Brain microvascular endothelial cell (primary cell): ENCODE measurements around the gene ARHGAP15.

ENCODE experiments used
- DNase-seq: peaks from one replicate; pipeline ENCODE4 v3.0.0-alpha.2; 2020
- H3K27ac ChIP-seq: fragments of 250-450 bp; sonication (Bioruptor Pico); 2 replicates; pipeline ENCODE4 v1.5.1; 2020; ENCODE audit warnings: mild to moderate bottlenecking, moderate library complexity
- H3K27me3 ChIP-seq: fragments of 250-450 bp; sonication (Bioruptor Pico); replicated peaks from 2 replicates; pipeline ENCODE4 v1.5.1; 2020; ENCODE audit warnings: mild to moderate bottlenecking
- H3K36me3 ChIP-seq: fragments of 250-450 bp; sonication (Bioruptor Pico); replicated peaks from 2 replicates; pipeline ENCODE4 v1.5.1; 2020; ENCODE audit warnings: mild to moderate bottlenecking
- H3K4me3 ChIP-seq: 2 replicates; pipeline ENCODE4 v1.5.1; 2011; ENCODE audit warnings: low read depth, mild to moderate bottlenecking, control low read depth, low read length, moderate library complexity
- in situ Hi-C: cut with HindIII; loops from 2 replicates; pipeline ENCODE4 v1.10.0; 2017; ENCODE audit warnings: low sequenced_read_pairs, low pct_ligation_motif_present
- TF ChIP-seq, protein P1 (sequence below): IDR thresholded peaks from 2 replicates; pipeline ENCODE4 v1.5.1; 2011; ENCODE audit warnings: low read depth, mild to moderate bottlenecking, moderate library complexity, low read length, control low read depth, inconsistent platforms; ENCODE audit errors: missing control alignments

The ARHGAP15 gene

GRCh38 chr2:143481733-143482132 lies 352.5 kb downstream of the ARHGAP15 start:
- in situ Hi-C loops = no loop called here
- TF ChIP-seq, protein P1, sequence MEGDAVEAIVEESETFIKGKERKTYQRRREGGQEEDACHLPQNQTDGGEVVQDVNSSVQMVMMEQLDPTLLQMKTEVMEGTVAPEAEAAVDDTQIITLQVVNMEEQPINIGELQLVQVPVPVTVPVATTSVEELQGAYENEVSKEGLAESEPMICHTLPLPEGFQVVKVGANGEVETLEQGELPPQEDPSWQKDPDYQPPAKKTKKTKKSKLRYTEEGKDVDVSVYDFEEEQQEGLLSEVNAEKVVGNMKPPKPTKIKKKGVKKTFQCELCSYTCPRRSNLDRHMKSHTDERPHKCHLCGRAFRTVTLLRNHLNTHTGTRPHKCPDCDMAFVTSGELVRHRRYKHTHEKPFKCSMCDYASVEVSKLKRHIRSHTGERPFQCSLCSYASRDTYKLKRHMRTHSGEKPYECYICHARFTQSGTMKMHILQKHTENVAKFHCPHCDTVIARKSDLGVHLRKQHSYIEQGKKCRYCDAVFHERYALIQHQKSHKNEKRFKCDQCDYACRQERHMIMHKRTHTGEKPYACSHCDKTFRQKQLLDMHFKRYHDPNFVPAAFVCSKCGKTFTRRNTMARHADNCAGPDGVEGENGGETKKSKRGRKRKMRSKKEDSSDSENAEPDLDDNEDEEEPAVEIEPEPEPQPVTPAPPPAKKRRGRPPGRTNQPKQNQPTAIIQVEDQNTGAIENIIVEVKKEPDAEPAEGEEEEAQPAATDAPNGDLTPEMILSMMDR = no peak

DNA sequence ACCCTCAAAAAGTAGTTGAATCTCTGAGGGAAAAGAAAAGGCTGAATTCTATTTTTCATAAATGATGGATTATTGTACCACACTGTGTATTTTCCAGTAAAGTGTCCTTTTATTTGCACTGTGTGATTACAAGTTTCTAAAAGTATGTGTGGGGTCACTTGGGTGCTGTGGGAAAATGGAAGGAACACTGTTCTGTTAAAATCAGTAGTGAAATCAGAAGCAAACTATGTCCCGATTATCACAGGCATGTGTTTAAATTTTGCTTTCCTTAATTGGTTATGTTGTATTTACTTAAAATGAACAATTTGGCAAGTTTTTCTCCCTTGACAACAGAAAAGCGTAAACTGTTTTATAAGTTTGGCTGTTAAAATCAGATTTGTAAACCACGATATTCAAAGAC lies 353.1 kb downstream of the ARHGAP15 start:
- Histone ChIP-seq H3K27me3 (no peaks in the 10 kb centered on the region), H3K4me3 (no peak overlapping the region), H3K27ac (peak overlapping the region; percentile 69), H3K36me3 (no peaks in the 10 kb centered on the region)
- peak; percentile 59 for DNase-seq
- TF ChIP-seq, protein P1 = no peak
- in situ Hi-C loops = no loop called here

More at GRCh38 chr2:143481733-143482132, 352.5 kb downstream of the ARHGAP15 start:
- Histone ChIP-seq H3K36me3 (no peaks in the 10 kb centered on the region), H3K27me3 (no peaks in the 10 kb centered on the region), H3K4me3 (no peak overlapping the region), H3K27ac (peak overlapping the region; percentile 69)
- DNase-seq = no peak

- no peaks in the 10 kb centered on the region for H3K36me3 ChIP-seq
- peak overlapping the region; percentile 69 for H3K27ac ChIP-seq
- TF ChIP-seq, protein P1 = no peak
- no peak overlapping the region for H3K4me3 ChIP-seq
- H3K27me3 ChIP-seq = no peaks in the 10 kb centered on the region
- DNase-seq = no peak
- in situ Hi-C loops = no loop called here
Observed at GRCh38 chr2:143482771-143483170, 353.6 kb downstream of the ARHGAP15 start.

GRCh38 chr2:143486976-143487375 lies 357.8 kb downstream of the ARHGAP15 start:
- TF ChIP-seq, protein P1 = no peak
- no peak for DNase-seq
- Histone ChIP-seq H3K36me3 (no peaks in the 10 kb centered on the region), H3K27ac (no peak overlapping the region), H3K4me3 (no peak overlapping the region), H3K27me3 (no peaks in the 10 kb centered on the region)
- in situ Hi-C loops = no loop called here

GRCh38 chr2:143489145-143489544 lies 359.9 kb downstream of the ARHGAP15 start:
- H3K27me3 ChIP-seq = no peaks in the 10 kb centered on the region
- no peak overlapping the region for H3K4me3 ChIP-seq
- TF ChIP-seq, protein P1 = no peak
- H3K27ac ChIP-seq = peak overlapping the region; percentile 34
- no peaks in the 10 kb centered on the region for H3K36me3 ChIP-seq
- in situ Hi-C loops = no loop called here
- peak; percentile 54 for DNase-seq

DNA sequence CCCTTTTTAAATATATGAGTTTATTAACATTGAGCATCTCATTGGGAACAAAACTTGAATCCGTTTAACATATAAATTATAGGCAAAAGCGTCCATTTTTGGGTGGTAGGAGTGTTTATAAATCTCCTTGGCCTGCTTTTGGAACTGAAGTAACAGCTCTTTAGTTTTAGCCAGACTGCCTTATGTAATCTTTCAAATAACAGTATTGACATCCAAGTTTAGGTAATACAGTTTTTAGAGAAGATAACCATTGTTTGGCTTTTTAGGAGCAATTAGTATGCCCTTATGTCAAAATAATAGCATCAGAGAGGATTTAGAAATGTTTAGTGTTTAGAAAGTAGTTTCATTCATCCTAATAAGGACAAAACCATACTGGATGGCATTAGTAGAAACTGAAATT lies 361.9 kb downstream of the ARHGAP15 start:
- no peak overlapping the region for H3K4me3 ChIP-seq
- no peak overlapping the region for H3K27ac ChIP-seq
- H3K27me3 ChIP-seq = no peaks in the 10 kb centered on the region
- TF ChIP-seq, protein P1 = no peak
- no peak for DNase-seq
- in situ Hi-C loops = no loop called here
- H3K36me3 ChIP-seq = no peaks in the 10 kb centered on the region
